ENCODE results near the gene INAVA.

INAVA gene, protein sequence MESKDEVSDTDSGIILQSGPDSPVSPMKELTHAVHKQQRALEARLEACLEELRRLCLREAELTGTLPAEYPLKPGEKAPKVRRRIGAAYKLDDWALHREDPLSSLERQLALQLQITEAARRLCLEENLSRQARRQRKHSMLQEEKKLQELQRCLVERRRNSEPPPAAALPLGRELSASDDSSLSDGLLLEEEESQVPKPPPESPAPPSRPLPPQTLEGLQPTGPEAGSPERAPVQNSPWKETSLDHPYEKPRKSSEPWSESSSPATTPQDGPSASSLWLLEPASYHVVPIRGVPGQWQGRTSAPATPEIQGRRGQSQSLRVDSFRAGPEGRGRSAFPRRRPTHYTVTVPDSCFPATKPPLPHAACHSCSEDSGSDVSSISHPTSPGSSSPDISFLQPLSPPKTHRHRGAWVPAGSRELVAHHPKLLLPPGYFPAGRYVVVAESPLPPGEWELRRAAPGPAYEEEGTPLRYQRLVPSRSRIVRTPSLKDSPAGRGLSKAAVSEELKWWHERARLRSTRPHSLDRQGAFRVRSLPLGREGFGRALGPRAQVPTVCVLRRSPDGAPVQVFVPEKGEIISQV

DNA sequence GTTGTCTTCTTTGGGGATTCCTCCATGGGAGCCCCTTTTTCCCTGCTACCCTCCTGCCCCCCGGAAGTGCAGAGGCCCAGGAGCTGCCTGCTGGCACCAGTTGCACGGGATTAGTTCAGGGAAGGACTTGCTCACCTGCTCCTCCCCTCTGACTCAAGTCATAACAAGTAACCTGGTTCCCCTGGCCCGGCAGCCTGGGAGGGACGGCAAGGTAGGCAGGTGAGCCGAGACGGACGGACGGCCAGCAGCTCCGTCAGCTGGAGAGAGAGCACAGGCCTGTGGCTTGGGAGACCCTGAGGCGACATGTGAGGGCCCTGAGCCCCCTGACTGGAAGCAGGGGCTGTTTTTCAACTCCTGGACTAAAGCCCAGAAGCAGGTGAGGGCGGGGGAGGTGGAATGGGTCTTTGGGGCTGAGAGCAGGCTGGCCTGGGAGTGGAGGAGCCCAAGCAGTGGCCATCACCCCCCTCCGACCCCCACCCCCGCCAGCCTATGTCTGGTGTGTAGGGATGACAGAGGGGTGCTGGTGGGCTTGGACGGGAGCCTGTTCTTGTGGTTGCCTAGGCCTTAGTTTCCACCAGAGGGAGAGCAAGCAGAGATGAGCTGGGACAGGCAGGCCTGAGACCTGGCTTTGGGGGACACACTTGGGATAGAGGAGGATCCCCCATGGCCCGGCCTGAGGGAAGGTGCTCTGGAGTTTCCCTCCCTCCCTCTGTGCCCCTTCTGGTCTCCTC, at the start of gene INAVA:
Gene INAVA, plus strand, starts transcription at position 189 of the 731 bp plus-strand sequence. CDS start 3,501 bp downstream, outside the sequence.
- no peak for DNase-seq (ENCODE audit: low read depth, low spot score)

DNA sequence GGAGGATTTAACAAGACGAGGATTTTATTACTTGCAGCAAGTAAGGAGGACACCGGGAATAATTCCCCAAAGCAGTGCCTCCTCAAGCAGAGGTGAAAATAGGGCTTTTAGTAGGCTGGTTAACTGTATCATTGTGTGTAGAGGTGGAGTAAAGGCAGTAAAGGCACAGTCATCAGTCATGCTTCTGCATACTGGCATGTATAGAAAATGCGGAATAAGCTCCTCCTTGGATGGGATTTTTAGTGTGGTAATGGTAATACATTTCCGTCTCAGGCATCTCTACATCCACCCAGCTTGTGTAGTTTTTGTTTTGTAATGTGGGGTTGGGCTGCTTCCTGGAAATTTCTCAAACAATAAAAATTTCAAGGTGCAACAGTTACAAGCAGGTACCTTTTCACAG, 49.3 kb upstream of the INAVA start:
- DNase-seq (ENCODE audit: low read depth, low spot score), result no peak

DNA sequence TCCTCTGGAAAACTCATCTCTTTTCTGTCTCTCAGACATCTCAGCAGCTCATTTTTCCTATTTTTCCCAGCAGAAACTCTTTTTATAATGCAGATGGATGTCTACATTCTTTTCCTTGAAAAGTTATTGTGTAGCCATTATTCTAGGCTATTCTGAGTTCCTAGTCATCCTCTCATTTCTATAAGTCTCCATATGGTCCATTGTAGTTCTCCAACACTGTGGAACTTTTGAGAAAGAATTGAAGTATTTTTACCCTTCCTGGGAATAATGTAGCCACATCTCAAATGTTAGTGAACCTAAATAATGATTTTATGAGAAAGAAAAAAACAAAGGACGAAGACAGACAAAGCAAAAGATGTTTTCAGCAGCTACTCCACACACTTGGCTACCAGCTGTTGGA, 48.3 kb upstream of the INAVA start:
- DNase-seq (ENCODE audit: low read depth, low spot score), result no peak

DNA sequence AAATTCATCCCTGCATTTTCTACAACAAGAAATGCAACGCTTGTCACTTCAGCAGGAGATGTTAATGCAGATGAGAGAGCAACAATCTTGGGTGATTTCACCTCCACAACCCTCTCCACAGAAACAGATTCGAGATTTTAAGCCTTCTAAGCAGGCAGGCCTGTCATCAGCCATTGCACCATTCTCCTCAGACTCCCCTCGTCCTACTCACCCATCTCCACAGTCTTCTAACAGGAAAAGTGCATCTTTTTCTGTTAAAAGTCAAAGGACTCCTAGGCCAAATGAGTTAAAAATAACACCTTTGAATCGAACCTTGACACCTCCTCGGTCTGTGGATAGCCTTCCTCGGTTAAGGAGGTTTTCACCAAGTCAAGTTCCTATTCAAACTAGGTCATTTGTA, 45.3 kb upstream of the INAVA start:
- DNase-seq (ENCODE audit: low read depth, low spot score), result no peak

DNA sequence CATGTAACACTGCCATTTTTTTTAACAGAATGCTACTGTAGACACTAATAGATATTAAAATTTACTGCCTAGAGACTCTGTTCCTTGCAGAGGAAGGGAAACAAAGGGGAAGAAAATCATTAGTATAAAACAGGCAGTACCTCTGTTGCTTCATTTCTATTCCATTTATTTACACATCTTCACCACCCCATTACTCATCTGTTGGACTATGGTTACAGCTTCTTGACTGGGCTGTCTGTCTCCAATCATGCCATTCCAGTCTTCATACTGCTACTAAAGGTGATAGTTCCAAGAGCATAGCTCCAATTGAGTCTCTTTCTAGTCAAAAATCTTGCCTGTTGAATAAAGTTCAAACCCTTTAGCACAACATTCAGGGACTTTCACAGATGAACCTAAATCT, 44.1 kb upstream of the INAVA start:
- DNase-seq (ENCODE audit: low read depth, low spot score), result no peak

DNA sequence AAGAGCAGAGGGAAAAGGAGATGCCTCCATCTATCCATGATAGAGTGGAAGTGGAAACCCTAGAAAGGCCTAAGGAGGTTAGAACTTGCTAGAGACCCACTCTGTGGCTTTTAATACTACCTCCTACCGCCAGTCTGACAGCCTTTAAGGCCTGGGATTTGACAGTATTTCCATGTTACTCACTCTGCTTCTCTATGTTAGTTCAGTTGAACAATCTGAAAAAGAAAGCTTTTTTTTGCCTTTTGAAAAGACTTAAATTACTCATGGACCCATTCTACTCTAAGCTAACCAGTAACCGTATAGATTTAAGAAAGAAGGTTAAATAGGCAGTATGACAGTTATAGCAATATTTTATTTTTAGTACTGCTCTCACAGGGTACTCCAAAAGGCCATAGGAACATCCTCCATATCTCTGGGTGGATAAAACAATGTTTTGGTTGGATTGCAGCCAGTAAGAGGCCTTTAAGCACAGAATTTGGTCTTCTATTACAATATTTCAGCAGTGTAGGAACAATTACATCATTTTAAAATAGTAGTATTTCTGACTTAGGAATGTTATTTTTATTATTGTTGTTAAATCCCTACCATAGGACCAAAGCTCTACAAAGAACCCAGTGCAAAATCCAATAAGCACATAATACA, 37.9 kb upstream of the INAVA start:
- DNase-seq (ENCODE audit: low read depth, low spot score), result peak; percentile 61

DNA sequence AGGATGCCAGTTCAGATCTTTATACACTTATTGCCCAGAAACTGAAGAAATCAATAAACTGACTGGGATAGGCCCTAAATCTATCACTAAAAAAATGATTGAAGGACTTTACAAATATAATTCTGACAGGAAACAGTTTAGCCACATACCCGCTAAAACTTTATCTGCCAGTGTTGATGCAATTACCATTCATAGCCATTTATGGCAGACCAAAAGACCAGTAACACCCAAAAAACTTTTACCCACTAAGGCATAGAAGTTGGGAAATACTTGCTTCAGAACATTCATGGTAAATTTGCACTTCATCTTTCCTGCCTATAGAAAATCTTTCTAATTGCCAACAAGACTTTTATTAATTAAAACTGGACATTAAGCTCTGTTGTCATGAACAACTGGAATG, 36.9 kb upstream of the INAVA start:
- DNase-seq (ENCODE audit: low read depth, low spot score), result no peak

DNA sequence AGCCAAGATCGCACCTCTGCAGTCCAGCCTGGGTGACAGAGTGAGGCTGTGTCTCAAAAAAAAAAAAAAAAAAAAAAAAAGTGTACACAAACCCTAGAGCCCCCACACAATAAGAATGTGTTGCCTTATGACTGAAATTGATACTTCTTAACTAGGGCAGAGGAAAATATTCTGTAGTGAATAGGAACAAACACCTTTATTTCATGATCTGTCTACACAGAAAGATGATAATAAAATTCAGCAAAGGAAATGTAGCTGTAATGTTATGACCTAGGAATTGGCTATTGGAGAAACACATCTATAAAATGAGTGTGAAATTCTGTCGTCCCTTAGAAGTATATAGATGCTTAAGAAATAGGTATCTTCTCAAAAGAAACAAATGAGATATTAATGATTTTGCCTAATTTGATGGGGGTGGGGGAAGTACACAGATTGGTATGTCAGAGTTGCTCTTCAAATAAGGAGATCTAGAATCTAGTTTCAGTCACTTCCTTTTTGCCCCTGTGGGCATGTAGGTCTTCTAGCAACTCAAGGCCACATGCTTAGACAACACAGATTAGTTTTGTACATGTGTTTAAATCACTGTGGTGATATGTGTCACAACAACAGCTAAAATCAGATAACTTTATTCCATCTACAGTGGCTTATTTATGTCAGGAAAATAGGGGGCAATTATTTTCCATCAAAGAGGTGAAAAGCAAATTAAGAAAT, 32.6 kb upstream of the INAVA start:
- DNase-seq (ENCODE audit: low read depth, low spot score), result no peak

DNA sequence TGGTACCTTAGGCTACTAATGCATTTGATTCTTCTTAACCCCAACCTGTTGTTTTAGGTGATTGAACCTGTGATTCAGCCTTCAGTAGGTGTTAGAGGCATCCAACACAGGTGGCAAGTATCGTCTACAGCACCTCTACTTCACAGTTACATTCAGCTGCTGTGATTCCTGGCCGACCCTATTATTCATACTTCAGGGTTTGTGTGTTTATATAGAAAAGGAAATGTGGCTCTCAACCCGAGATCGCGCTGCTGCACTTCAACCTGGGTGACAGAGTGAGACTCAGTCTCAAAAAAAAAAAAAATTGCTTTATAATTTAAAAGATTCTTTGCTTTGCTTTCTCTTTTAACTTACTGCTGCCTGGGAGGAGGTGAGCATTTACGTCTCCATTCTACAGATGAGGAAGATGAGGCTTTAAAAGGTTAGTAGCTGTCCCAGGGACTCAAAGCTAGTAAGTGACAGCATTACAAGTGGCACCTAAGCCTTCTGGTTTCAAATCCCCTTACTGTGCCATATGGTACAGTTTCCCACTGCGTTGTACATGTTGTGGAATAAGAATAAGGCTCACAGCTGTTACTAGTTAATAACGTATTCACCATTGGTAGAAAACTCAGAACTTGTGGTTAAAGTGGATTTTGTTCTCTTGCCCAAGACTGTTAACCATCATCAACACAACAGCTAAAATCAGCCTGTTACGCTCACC, 31.8 kb upstream of the INAVA start:
- DNase-seq (ENCODE audit: low read depth, low spot score), result no peak

DNA sequence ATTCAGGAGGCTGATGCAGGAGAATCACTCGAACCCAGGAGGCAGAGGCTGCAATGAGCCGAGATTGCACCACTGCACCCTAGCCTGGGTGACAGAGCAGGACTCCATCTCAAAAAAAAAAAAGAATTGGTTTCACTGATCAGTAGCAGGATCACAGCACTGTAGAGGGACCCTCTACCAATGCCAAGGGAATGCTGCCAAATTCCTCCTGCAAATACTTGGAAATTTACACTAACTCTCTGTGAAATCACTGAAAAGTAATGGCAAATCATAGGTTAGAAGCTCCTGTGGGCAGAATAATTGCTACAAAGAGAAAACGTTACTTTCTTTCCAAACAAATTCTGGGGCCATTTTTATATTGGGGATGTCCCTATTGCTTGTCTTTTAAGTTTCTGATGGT, 28.6 kb upstream of the INAVA start:
- no peak for DNase-seq (ENCODE audit: low read depth, low spot score)

DNA sequence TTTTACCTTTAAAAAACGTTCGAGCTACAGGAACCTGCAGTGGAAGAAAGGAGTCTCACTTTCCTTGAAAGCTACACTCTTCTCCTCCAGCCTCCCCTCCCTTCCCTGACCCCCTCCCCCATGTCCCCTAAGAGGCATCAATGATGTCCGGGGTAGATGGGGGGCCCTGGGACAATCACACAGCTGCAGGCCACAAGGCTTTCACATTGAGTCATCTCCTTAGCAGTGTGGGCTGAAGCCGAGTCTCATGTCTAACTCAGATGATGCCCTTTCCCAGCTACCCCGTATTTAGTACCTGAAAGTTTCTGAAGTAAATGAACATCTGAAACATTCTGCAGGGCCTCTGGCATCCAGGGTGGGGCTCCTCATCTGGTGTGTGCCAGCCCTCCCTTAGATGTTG, 28.2 kb upstream of the INAVA start:
- DNase-seq (ENCODE audit: low read depth, low spot score), result no peak

DNA sequence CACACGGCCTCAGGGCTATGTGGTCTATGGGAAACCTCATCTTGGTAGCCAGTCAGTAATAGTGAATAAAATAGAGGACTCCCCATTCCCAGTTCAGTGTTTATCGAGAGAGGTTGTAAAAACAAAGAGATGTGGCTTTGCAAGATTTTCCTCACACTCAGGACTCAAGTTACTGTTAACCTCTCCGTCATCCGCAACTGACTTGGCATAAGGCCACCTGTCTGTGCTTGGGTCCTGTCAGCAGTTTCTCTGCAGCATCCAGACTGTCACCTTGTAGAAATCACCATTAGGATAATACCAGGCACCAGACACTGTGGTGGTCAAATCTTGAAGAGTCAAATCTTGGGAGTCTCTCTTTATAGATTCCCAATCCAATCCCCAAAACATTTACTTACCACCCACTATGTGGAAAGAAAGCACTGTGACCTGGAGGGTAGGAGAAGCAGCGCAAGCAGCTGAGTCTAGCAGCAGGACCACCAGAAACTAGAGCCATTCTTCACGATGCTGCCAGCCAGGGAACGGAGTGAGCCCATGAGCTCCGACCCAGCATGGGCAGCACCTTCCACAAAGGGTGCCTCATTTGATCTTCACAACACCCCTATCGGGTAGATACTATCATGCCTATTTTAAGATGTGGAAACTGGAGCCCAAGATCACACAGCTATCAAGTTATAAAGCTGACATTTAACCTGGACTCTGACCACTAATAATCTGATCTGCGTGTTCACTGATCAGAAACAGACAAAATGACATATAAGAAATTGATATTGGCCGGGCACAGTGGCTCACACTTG, 27.5 kb upstream of the INAVA start:
- peak; percentile 58 for DNase-seq (ENCODE audit: low read depth, low spot score)

DNA sequence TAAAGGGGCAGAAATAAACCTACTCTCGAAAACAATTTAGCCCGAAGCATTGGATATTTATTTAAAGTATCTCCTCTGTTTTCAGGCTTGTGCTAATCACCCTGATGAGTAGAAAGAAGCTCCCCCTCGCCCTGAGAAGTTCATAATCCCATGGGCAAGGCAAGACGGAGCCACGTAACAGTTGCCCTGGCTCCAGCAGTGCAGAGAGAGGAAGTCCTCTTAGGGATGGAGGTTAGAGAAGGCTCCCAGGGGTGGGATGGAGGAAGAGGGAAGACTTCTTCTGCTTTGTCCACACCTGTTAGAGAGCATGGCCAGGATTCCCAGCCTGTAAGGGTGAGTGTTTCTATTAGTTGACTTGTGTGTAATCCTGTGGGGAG, 25.3 kb upstream of the INAVA start:
- DNase-seq (ENCODE audit: low read depth, low spot score), result no peak

DNA sequence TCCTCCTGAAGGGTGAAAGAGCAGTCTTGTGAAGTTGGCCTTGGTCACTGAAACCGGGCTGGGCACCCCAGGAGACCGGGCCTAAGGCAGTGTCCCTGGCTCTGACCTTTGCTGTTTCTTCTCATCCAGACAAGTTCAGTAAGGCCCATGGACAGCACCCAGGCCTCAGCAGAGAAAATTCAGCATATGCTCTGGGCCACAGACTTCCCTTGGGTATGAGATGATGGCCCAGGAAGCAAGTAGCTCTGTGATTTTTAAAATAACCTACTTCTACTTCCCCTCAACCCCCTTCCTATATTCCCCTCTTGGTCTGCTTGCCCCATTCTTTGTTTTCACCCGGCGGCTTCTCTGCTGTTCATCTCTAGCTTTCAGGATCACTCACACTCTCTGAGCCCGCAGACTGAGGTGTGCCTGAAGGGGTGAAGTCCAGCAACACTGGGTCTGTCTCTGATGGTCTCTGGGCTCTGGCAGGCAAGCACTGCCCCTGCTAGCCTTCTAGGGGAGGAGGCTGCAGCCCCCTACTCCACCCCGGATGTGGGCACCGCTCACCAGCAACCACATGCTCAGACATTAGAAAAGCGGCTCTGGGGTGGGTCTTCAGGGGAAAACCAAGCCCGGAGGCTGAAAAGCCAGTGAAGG, 24.8 kb upstream of the INAVA start:
- DNase-seq (ENCODE audit: low read depth, low spot score), result no peak

DNA sequence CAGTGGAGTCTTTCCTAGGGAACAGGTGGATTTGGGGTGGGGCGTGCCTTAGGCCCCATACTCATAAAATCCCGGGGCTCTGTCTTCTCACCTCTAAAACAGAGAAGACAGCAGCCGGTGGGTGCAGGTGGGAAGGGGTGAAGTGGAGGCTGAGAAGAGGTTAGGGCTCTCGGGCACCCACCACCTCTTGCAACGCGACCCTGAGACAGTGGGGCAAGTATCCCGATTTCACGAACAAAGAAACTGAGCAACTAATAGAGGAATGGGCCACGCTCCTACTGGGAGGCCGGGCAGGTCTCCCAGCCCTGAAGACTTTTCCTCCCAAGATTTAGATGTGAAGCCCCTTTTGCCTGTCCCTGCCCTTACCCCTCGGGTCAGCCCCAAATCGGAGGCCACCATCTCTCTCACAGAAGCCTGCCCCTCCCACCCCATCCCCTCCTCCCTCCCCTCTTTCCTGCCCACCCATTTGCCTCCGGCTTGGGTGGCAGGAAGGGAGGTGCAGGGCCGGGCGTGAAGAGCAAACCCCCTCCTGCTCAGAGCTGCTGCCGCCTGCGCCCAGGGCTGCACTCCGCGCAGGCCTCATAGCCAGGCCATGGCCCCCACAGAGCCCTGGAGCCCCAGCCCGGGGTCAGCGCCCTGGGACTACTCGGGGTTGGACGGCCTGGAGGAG, 22.1 kb upstream of the INAVA start, which contains the start of gene GPR25:
Gene GPR25, plus strand, starts transcription at position 536 of the 670 bp plus-strand sequence. Its CDS starts 57 bp downstream, at position 593.
- no peak for DNase-seq (ENCODE audit: low read depth, low spot score)

DNA sequence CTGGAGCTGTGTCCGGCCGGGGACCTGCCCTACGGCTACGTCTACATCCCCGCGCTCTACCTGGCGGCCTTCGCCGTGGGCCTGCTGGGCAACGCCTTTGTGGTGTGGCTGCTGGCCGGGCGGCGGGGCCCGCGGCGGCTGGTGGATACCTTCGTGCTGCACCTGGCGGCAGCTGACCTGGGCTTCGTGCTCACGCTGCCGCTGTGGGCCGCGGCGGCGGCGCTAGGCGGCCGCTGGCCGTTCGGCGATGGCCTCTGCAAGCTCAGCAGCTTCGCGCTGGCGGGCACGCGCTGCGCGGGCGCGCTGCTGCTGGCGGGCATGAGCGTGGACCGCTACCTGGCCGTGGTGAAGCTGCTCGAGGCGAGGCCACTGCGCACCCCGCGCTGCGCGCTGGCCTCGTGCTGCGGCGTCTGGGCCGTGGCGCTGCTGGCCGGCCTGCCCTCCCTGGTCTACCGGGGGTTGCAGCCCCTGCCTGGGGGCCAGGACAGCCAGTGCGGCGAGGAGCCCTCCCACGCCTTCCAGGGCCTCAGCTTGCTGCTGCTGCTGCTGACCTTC, 21.5 kb upstream of the INAVA start:
- no peak for DNase-seq (ENCODE audit: low read depth, low spot score)

DNA sequence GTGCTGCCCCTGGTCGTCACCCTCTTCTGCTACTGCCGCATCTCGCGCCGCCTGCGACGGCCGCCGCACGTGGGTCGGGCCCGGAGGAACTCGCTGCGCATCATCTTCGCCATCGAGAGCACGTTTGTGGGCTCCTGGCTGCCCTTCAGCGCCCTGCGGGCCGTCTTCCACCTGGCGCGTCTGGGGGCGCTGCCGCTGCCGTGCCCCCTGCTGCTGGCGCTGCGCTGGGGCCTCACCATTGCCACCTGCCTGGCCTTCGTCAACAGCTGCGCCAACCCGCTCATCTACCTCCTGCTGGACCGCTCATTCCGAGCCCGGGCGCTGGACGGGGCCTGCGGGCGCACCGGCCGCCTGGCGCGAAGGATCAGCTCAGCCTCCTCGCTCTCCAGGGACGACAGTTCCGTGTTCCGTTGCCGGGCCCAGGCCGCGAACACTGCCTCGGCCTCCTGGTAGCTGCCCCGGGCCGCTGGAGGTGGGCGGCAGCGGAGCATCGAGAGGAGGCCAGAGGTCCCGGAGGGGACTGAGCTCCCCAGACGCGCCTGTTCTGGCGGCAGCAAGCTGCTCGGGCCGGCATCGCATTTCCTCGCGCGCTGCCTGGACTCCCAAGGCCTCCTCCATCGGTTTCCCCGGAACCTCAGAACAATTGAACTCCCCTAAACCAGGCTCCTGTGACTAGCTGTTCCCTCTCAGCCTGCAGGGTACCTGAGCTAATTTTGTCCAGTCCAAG, 20.9 kb upstream of the INAVA start:
- no peak for DNase-seq (ENCODE audit: low read depth, low spot score)

DNA sequence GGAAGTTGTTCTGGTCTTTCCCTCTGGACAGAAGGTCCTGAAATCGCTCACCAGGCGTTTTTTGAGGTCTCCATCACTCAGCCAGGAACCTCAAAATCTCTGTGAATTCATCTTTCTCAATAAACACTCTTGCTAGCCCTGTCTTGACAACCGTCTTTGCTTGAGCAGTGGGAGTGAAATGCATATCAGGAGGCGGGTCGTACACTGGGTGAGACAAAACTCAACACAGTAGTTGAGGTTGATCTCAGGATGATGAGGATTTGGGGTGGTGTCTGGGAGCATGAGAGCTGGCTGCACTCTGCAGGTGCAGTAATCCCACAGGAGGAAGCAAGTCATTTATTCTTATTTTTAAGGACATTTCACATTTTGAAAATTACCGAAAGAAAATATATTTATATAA, 20.0 kb upstream of the INAVA start:
- DNase-seq (ENCODE audit: low read depth, low spot score), result no peak

Measured in brain pericyte (primary cell).